Keratinocyte (primary cell): ENCODE results near the gene TARM1.
A peak's percentile ranks its signal among the peaks of the same experiment; 100 is the strongest.

ENCODE experiments used
- EZH2 ChIP-seq: IDR thresholded peaks from one replicate; pipeline ENCODE4 v1.6.1; 2012; ENCODE audit warnings: inconsistent platforms, mild to moderate bottlenecking, low read length, moderate library complexity
- TF ChIP-seq, protein P1 (sequence below), 3 experiments: IDR thresholded peaks in 1 of 3; conservative IDR thresholded peaks in 1 of 3; optimal IDR thresholded peaks in 1 of 3; 2 replicates in 2 of 3; 3 replicates in 1 of 3; pipeline versions ENCODE3 to v1.5.1; 2011; ENCODE audit warnings: low read length in 3 of 3, mild to moderate bottlenecking in 3 of 3, moderate library complexity in 2 of 3, control low read depth in 1 of 3, inconsistent platforms in 1 of 3; ENCODE audit not compliant: insufficient read depth in 2 of 3; ENCODE audit errors: extremely low read depth in 1 of 3

- TF ChIP-seq, protein P1, sequence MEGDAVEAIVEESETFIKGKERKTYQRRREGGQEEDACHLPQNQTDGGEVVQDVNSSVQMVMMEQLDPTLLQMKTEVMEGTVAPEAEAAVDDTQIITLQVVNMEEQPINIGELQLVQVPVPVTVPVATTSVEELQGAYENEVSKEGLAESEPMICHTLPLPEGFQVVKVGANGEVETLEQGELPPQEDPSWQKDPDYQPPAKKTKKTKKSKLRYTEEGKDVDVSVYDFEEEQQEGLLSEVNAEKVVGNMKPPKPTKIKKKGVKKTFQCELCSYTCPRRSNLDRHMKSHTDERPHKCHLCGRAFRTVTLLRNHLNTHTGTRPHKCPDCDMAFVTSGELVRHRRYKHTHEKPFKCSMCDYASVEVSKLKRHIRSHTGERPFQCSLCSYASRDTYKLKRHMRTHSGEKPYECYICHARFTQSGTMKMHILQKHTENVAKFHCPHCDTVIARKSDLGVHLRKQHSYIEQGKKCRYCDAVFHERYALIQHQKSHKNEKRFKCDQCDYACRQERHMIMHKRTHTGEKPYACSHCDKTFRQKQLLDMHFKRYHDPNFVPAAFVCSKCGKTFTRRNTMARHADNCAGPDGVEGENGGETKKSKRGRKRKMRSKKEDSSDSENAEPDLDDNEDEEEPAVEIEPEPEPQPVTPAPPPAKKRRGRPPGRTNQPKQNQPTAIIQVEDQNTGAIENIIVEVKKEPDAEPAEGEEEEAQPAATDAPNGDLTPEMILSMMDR (optimal IDR thresholded peaks at IDR 0.05 in 1 of 3, IDR thresholded peaks at IDR 0.05 in 1 of 3, conservative IDR thresholded peaks at IDR 0.05 in 1 of 3; ENCODE audit: extremely low read depth in 1 of 3, insufficient read depth in 2 of 3, low read length in 3 of 3) = peak; percentile 53 to 69 (median 69)
- TF ChIP-seq EZH2 = no peak
These were observed 51.2 kb downstream of the TARM1 start for GRCh38 chr19:54029930-54030490.
